HCT116 (cell line): ENCODE data around the gene PTGIS. TPM values are rescaled to one million over a fixed set of nuclear protein-coding genes. Genes with fewer than 3 reads are reported as not detected.

ENCODE experiments used
- ATAC-seq: fragments of 200-7000 bp; cut with Tn5 transposase; 2 replicates; pipeline ENCODE4 v1.9.1; 2020; ENCODE audit warnings: mild to moderate bottlenecking, moderate library complexity
- BruUV-seq: library from RNA; stranded (reverse); fragments of 400-500 nt; replicated peaks from 2 replicates; lab custom pipeline; 2021; lab: Mats Ljungman, UMichigan
- CTCF ChIA-PET: fragments of 300-600 bp; sonication (Branson Sonifier 250); formaldehyde crosslinking; loops from one replicate; lab custom pipeline; 2021; ENCODE audit warnings: antibody characterized with exemption; lab: Charles Lee
- POLR2A ChIA-PET: fragments of 300-600, 350-600 bp; sonication (Branson Sonifier 250); formaldehyde crosslinking; loops from one replicate; lab custom pipeline; 2021; ENCODE audit warnings: antibody characterized with exemption; lab: Charles Lee
- RAD21 ChIA-PET, 2 experiments: fragments of 300-600 bp; sonication (Branson Sonifier 250); formaldehyde crosslinking; loops; one replicate each; lab custom pipeline; 2023; ENCODE audit warnings: low total read pairs in 2 of 2; ENCODE audit not compliant: uncharacterized antibody in 2 of 2, unreplicated experiment in 2 of 2, low non-redundant PET in 1 of 2; lab: Charles Lee
- DNase-seq: peaks from one replicate; pipeline ENCODE4 v3.0.0-alpha.2; 2010; ENCODE audit warnings: low read depth, low spot score
- H2AFZ ChIP-seq: fragments of 200-600 bp; shearing (Covaris generic), sonication (generic); 2 replicates; pipeline ENCODE4 v1.6.1; 2017; ENCODE audit warnings: low read depth, mixed run types, mixed read lengths, antibody characterized with exemption, low read length; ENCODE audit not compliant: poor library complexity, severe bottlenecking
- H3K27ac ChIP-seq: 2 replicates; pipeline ENCODE4 v1.5.1; 2012; ENCODE audit warnings: low read depth, low read length
- H3K27me3 ChIP-seq: fragments of 200-600 bp; sonication (generic); 2 replicates; pipeline ENCODE4 v1.6.1; 2016; ENCODE audit warnings: mixed run types, low read length, mixed read lengths; ENCODE audit not compliant: insufficient read depth
- H3K36me3 ChIP-seq, 2 experiments: fragments of 200-500 bp in 1 of 2; fragments of 200-600 bp in 1 of 2; sonication (Bioruptor generic) in 1 of 2; sonication (generic) in 1 of 2; 2 replicates each; pipeline versions ENCODE4 v1.5.1 to v1.6.1; 2014 to 2016; ENCODE audit warnings: low read length in 2 of 2, inconsistent platforms in 1 of 2, mixed read lengths in 1 of 2, mixed run types in 1 of 2; ENCODE audit not compliant: insufficient read depth in 2 of 2, control insufficient read depth in 1 of 2
- H3K4me1 ChIP-seq, 2 experiments: fragments of 200-600 bp in 1 of 2; sonication (generic) in 1 of 2; 2 replicates each; pipeline versions ENCODE4 v1.5.1 to v1.6.1; 2012 to 2017; ENCODE audit warnings: low read length in 2 of 2, inconsistent platforms in 1 of 2, mild to moderate bottlenecking in 1 of 2, mixed read lengths in 1 of 2, mixed run types in 1 of 2, moderate library complexity in 1 of 2; ENCODE audit not compliant: insufficient read depth in 2 of 2, control insufficient read depth in 1 of 2
- H3K4me2 ChIP-seq: fragments of 200-600 bp; sonication (generic); 2 replicates; pipeline ENCODE4 v1.6.1; 2017; ENCODE audit warnings: mixed run types, low read length, mixed read lengths
- H3K4me3 ChIP-seq, 2 experiments: fragments of 200-600 bp in 1 of 2; sonication (generic) in 1 of 2; replicated peaks in 1 of 2; 2 replicates each; pipeline ENCODE4 v1.5.1; 2011 to 2016; ENCODE audit warnings: low read length in 2 of 2, control low read depth in 1 of 2, low read depth in 1 of 2, mild to moderate bottlenecking in 1 of 2, mixed read lengths in 1 of 2, mixed run types in 1 of 2
- H3K79me2 ChIP-seq: fragments of 200-600 bp; sonication (generic); 2 replicates; pipeline ENCODE4 v1.6.1; 2017; ENCODE audit warnings: mild to moderate bottlenecking, mixed run types, low read length, moderate library complexity, mixed read lengths; ENCODE audit not compliant: insufficient read depth
- H3K9ac ChIP-seq: fragments of 200-600 bp; sonication (generic); 2 replicates; pipeline ENCODE4 v1.6.1; 2016; ENCODE audit warnings: low read length, mixed read lengths
- H3K9me2 ChIP-seq: fragments of 200-600 bp; sonication (generic), shearing (Covaris generic); 2 replicates; pipeline ENCODE4 v1.6.1; 2017; ENCODE audit warnings: mixed run types, mild to moderate bottlenecking, moderate library complexity; ENCODE audit not compliant: insufficient read depth
- H3K9me3 ChIP-seq, 2 experiments: fragments of 200-500 bp in 1 of 2; fragments of 200-600 bp in 1 of 2; sonication (Bioruptor generic) in 1 of 2; sonication (generic) in 1 of 2; 2 replicates each; pipeline ENCODE4 v1.6.1; 2014 to 2017; ENCODE audit warnings: low read length in 2 of 2, mixed read lengths in 2 of 2, inconsistent platforms in 1 of 2, low read depth in 1 of 2, mild to moderate bottlenecking in 1 of 2, mixed run types in 1 of 2, moderate library complexity in 1 of 2; ENCODE audit not compliant: control insufficient read depth in 1 of 2, insufficient read depth in 1 of 2
- H4K20me1 ChIP-seq: fragments of 200-600 bp; sonication (generic), shearing (Covaris generic); 2 replicates; pipeline ENCODE4 v1.6.1; 2017; ENCODE audit warnings: mixed run types, mild to moderate bottlenecking, moderate library complexity; ENCODE audit not compliant: insufficient read depth
- EGR1 ChIP-seq: IDR thresholded peaks from 2 replicates; pipeline ENCODE4 v1.6.1; 2012; ENCODE audit warnings: low read depth
- EZH2 ChIP-seq: fragments of 200-600 bp; sonication (generic); IDR thresholded peaks from 2 replicates; pipeline ENCODE4 v1.6.1; 2017; ENCODE audit warnings: antibody characterized with exemption, mixed run types
- EZH2phosphoT487 ChIP-seq: fragments of 200-600 bp; IDR thresholded peaks from 2 replicates; pipeline ENCODE4 v1.6.1; 2018; ENCODE audit warnings: antibody characterized with exemption, borderline replicate concordance
- JUND ChIP-seq: IDR thresholded peaks from 2 replicates; pipeline ENCODE4 v1.6.1; 2012
- POLR2AphosphoS5 ChIP-seq: IDR thresholded peaks from 2 replicates; pipeline ENCODE4 v1.6.1; 2011; ENCODE audit warnings: mild to moderate bottlenecking, low read depth, low read length, moderate library complexity
- SIN3A ChIP-seq: IDR thresholded peaks from 2 replicates; pipeline ENCODE4 v1.6.1; 2012; ENCODE audit warnings: low read depth
- SP1 ChIP-seq: IDR thresholded peaks from 2 replicates; pipeline ENCODE4 v1.6.1; 2012; ENCODE audit warnings: low read depth
- SRF ChIP-seq: IDR thresholded peaks from 2 replicates; pipeline ENCODE4 v1.6.1; 2012; ENCODE audit warnings: low read depth
- YY1 ChIP-seq: IDR thresholded peaks from 2 replicates; pipeline ENCODE4 v1.6.1; 2011; ENCODE audit warnings: low read length, low read depth, moderate library complexity, mild to moderate bottlenecking; ENCODE audit not compliant: insufficient replicate concordance; ENCODE audit errors: extremely low read depth
- ZNF274 ChIP-seq: fragments of 200-500 bp; sonication (Bioruptor generic); IDR thresholded peaks from 2 replicates; pipeline ENCODE4 v1.6.1; 2014; ENCODE audit warnings: mild to moderate bottlenecking, low read depth, low read length, inconsistent platforms
- intact Hi-C: fragments of 100-400 bp; cut with micrococcal nuclease; formaldehyde crosslinking; loops from 2 replicates; pipeline ENCODE4 v1.10.0; 2022
- total RNA-seq: library from RNA; stranded (reverse); gene quantifications from one replicate; pipeline ENCODE4 v1.2.1, GENCODE V29; 2021; ENCODE audit not compliant: unreplicated experiment
- TF ChIP-seq, protein P1 (sequence below): IDR thresholded peaks from 2 replicates; pipeline ENCODE4 v1.6.1; 2012; ENCODE audit warnings: low read depth
- TF ChIP-seq, protein P2 (sequence below): IDR thresholded peaks from 2 replicates; pipeline ENCODE4 v1.6.1; 2012
- TF ChIP-seq, protein P3 (sequence below), 3 experiments: fragments of 200-600 bp in 1 of 3; sonication (generic) in 1 of 3; IDR thresholded peaks in 2 of 3; conservative IDR thresholded peaks in 1 of 3; 2 replicates each; pipeline ENCODE4 v1.5.1; 2012 to 2017; ENCODE audit warnings: low read depth in 2 of 3, low read length in 2 of 3, antibody characterized with exemption in 1 of 3, borderline replicate concordance in 1 of 3, control low read depth in 1 of 3, mild to moderate bottlenecking in 1 of 3, mixed read lengths in 1 of 3, mixed run types in 1 of 3, moderate library complexity in 1 of 3; ENCODE audit not compliant: insufficient read depth in 1 of 3
- TF ChIP-seq, protein P4 (sequence below): IDR thresholded peaks from 2 replicates; pipeline ENCODE4 v1.6.1; 2012

PTGIS gene
- total RNA-seq, 1 experiment from 2014 or later = 0.25 TPM

DNA sequence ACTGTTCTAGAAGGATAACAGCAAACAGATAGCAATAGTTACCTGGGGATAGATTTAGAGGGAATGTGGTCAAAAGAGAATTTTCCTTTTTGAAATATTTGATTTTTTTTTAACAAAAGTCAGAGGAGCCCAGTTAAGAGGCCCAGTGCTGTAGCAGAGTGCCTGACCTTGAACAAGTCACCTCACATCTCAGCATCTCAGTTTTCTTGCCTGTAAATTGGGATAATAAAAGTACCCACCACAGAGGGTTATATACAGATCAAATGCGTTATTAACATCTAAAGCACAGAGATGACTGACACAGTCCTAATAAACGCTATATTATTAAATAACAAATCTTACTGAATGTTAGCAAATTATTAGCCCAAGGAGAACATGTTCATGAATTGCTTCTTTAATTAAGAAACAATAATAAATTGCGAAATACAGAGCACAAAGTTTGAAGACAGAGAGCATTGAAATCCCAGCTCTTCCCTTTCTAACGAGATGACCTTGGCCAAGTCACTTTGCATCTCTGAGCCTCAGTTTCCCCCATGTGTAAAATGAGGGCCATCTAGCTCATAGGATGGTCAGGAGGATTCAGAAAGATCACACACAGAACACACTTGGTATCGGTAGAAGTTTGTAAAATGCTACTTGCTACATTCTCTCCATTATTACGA lies 35.5 kb downstream of the PTGIS start:
- CTCF ChIA-PET = no interaction called here
- TF ChIP-seq, protein P1, sequence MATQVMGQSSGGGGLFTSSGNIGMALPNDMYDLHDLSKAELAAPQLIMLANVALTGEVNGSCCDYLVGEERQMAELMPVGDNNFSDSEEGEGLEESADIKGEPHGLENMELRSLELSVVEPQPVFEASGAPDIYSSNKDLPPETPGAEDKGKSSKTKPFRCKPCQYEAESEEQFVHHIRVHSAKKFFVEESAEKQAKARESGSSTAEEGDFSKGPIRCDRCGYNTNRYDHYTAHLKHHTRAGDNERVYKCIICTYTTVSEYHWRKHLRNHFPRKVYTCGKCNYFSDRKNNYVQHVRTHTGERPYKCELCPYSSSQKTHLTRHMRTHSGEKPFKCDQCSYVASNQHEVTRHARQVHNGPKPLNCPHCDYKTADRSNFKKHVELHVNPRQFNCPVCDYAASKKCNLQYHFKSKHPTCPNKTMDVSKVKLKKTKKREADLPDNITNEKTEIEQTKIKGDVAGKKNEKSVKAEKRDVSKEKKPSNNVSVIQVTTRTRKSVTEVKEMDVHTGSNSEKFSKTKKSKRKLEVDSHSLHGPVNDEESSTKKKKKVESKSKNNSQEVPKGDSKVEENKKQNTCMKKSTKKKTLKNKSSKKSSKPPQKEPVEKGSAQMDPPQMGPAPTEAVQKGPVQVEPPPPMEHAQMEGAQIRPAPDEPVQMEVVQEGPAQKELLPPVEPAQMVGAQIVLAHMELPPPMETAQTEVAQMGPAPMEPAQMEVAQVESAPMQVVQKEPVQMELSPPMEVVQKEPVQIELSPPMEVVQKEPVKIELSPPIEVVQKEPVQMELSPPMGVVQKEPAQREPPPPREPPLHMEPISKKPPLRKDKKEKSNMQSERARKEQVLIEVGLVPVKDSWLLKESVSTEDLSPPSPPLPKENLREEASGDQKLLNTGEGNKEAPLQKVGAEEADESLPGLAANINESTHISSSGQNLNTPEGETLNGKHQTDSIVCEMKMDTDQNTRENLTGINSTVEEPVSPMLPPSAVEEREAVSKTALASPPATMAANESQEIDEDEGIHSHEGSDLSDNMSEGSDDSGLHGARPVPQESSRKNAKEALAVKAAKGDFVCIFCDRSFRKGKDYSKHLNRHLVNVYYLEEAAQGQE = no peak
- TF ChIP-seq ZNF274 (no peak), EGR1 (no peak), JUND (no peak), YY1 (no peak), SIN3A (no peak), SRF (no peak), SP1 (no peak), EZH2phosphoT487 (no peak), EZH2 (no peak), POLR2AphosphoS5 (no peak)
- TF ChIP-seq, protein P2, sequence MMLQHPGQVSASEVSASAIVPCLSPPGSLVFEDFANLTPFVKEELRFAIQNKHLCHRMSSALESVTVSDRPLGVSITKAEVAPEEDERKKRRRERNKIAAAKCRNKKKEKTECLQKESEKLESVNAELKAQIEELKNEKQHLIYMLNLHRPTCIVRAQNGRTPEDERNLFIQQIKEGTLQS = no peak
- TF ChIP-seq, protein P3, sequence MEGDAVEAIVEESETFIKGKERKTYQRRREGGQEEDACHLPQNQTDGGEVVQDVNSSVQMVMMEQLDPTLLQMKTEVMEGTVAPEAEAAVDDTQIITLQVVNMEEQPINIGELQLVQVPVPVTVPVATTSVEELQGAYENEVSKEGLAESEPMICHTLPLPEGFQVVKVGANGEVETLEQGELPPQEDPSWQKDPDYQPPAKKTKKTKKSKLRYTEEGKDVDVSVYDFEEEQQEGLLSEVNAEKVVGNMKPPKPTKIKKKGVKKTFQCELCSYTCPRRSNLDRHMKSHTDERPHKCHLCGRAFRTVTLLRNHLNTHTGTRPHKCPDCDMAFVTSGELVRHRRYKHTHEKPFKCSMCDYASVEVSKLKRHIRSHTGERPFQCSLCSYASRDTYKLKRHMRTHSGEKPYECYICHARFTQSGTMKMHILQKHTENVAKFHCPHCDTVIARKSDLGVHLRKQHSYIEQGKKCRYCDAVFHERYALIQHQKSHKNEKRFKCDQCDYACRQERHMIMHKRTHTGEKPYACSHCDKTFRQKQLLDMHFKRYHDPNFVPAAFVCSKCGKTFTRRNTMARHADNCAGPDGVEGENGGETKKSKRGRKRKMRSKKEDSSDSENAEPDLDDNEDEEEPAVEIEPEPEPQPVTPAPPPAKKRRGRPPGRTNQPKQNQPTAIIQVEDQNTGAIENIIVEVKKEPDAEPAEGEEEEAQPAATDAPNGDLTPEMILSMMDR (IDR thresholded peaks at IDR 0.05 in 2 of 3, conservative IDR thresholded peaks at IDR 0.05 in 1 of 3; ENCODE audit: borderline replicate concordance in 1 of 3, insufficient read depth in 1 of 3, low read depth in 2 of 3, low read length in 2 of 3) = no peak
- TF ChIP-seq, protein P4, sequence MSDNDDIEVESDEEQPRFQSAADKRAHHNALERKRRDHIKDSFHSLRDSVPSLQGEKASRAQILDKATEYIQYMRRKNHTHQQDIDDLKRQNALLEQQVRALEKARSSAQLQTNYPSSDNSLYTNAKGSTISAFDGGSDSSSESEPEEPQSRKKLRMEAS = no peak

More for the DNA sequence above, 35.5 kb downstream of the PTGIS start:
- intact Hi-C loops = loop anchor here (5.0 kb wide), 1 partner anchor 285 kb away; no protein-coding TSS in a partner anchor
- H3K9ac ChIP-seq = no peak overlapping the region
- H3K4me1 ChIP-seq = no peaks in the 10 kb centered on the region; a peak in 1 of 4 replicates
- DNase-seq (no peak), ATAC-seq (no peak)
- no peaks in the 10 kb centered on the region for H3K9me3 ChIP-seq
- H3K27me3 ChIP-seq = peaks cover 3% of the 10 kb centered on the region; the same call in 1 of the 2 replicates
- no peaks in the 10 kb centered on the region for H3K79me2 ChIP-seq
- RAD21 ChIA-PET = no interaction called here
- POLR2A ChIA-PET = no interaction called here
- no peaks in the 10 kb centered on the region for H3K36me3 ChIP-seq
- no peak overlapping the region for H2AFZ ChIP-seq
- H3K9me2 ChIP-seq = no peaks in the 10 kb centered on the region
- H4K20me1 ChIP-seq = no peaks in the 10 kb centered on the region
- no peak overlapping the region for H3K27ac ChIP-seq
- no TSS peak for BruUV-seq
- no peak overlapping the region for H3K4me3 ChIP-seq
- no peak overlapping the region for H3K4me2 ChIP-seq
